Right ventricle myocardium superior (tissue), 1 donor: ENCODE measurements around the gene DACT3. TPM values are rescaled to one million over a fixed set of nuclear protein-coding genes. Genes with fewer than 3 reads are reported as not detected.

ENCODE experiments used
- ATAC-seq: fragments of 200-7000 bp; cut with Tn5 transposase; one replicate; pipeline ENCODE4 v1.9.1; 2020; ENCODE audit warnings: mild to moderate bottlenecking; ENCODE audit not compliant: poor library complexity
- DNase-seq: peaks from one replicate; pipeline ENCODE4 v3.0.0-alpha.2; 2020
- intact Hi-C: fragments of 100-400 bp; cut with DNase I; formaldehyde crosslinking; loops from one replicate; pipeline ENCODE4 v1.11.2; 2022
- total RNA-seq: library from RNA; stranded (reverse); fragmentation: NEBNext Ultra II Directional; extraction: Animal tissue kit (Norgen Biotek cat#: 25700); gene quantifications from one replicate; pipeline ENCODE4 v1.2.1, GENCODE V29; 2021
- donor health status: DM: no; HTN: yes; CAD: no; lungs with severe emphysema.

Gene DACT3
- total RNA-seq, 1 donor from 2014 or later, result 15.2 TPM

GRCh38 chr19:46678110-46678732, 17.2 kb upstream of the DACT3 start:
- ATAC-seq (no peak), DNase-seq (no peak)
- intact Hi-C loops, result no loop called here

GRCh38 chr19:46674416-46675178, 13.6 kb upstream of the DACT3 start:
- ATAC-seq (no peak), DNase-seq (no peak)
- intact Hi-C loops, result no loop called here

- DNase-seq (no peak), ATAC-seq (no peak)
- intact Hi-C loops, result no loop called here
These were observed 9.8 kb upstream of the DACT3 start for GRCh38 chr19:46670813-46671212.

- intact Hi-C loops, result loop anchor here (10.0 kb wide), 1 partner anchor 134 kb away; no protein-coding TSS in a partner anchor
- DNase-seq, result no peak
- ATAC-seq, result no peak
These were observed 7.7 kb upstream of the DACT3 start for GRCh38 chr19:46668662-46669061.

- intact Hi-C loops, result loop anchor here (10.0 kb wide), 1 partner anchor 130 kb away; no protein-coding TSS in a partner anchor
- ATAC-seq, result no peak
- no peak for DNase-seq
These were observed 4.1 kb upstream of the DACT3 start for GRCh38 chr19:46665072-46665471.

- DNase-seq, result peak; percentile 87
- ATAC-seq, result peak; percentile 82
- intact Hi-C loops, result loop anchor here (2.0 to 10.0 kb wide), 2 partner anchors 47 to 127 kb away; no protein-coding TSS in a partner anchor
These were observed 982 bp upstream of the DACT3 start for GRCh38 chr19:46661735-46662592.

- no peak for DNase-seq
- no peak for ATAC-seq
- intact Hi-C loops, result loop anchor here (2.0 to 10.0 kb wide), 2 partner anchors 46 to 126 kb away; no protein-coding TSS in a partner anchor
These were observed 397 bp downstream of the DACT3 start for GRCh38 chr19:46660551-46661019.

- DNase-seq (no peak), ATAC-seq (no peak)
- intact Hi-C loops, result loop anchor here (2.0 to 10.0 kb wide), 2 partner anchors 45 to 125 kb away; no protein-coding TSS in a partner anchor
These were observed 919 bp downstream of the DACT3 start for GRCh38 chr19:46660008-46660517.

- intact Hi-C loops, result loop anchor here (2.0 to 10.0 kb wide), 2 partner anchors 45 to 125 kb away; no protein-coding TSS in a partner anchor
- ATAC-seq, result no peak
- DNase-seq, result no peak
These were observed 1.6 kb downstream of the DACT3 start for GRCh38 chr19:46659151-46660007.

- intact Hi-C loops, result no loop called here
- ATAC-seq (no peak), DNase-seq (no peak)
These were observed 4.4 kb downstream of the DACT3 start for GRCh38 chr19:46656541-46656940.

- DNase-seq (no peak), ATAC-seq (peak; percentile 8)
- intact Hi-C loops, result no loop called here
These were observed 6.3 kb downstream of the DACT3 start for GRCh38 chr19:46654621-46655152.

GRCh38 chr19:46650445-46650844, 10.5 kb downstream of the DACT3 start:
- DNase-seq, result no peak
- intact Hi-C loops, result no loop called here
- ATAC-seq, result no peak

GRCh38 chr19:46648961-46649960, 11.7 kb downstream of the DACT3 start:
- no peak for DNase-seq
- intact Hi-C loops, result no loop called here
- ATAC-seq, result no peak

GRCh38 chr19:46648060-46648960, 12.7 kb downstream of the DACT3 start:
- DNase-seq, result no peak
- ATAC-seq, result peak; percentile 34
- intact Hi-C loops, result no loop called here

- ATAC-seq, result no peak
- DNase-seq, result no peak
- intact Hi-C loops, result no loop called here
These were observed 14.6 kb downstream of the DACT3 start for GRCh38 chr19:46646402-46646801.
